HG03045 (cell line): Measurements from ENCODE around the gene ANGEL1.

Experiments
- ATAC-seq: cut with Tn5 transposase; IDR thresholded peaks from one replicate; pipeline ENCODE4 v1.9.1; 2021; ENCODE audit warnings: mild to moderate bottlenecking, moderate library complexity; ENCODE audit not compliant: unreplicated experiment

ANGEL1 gene, protein sequence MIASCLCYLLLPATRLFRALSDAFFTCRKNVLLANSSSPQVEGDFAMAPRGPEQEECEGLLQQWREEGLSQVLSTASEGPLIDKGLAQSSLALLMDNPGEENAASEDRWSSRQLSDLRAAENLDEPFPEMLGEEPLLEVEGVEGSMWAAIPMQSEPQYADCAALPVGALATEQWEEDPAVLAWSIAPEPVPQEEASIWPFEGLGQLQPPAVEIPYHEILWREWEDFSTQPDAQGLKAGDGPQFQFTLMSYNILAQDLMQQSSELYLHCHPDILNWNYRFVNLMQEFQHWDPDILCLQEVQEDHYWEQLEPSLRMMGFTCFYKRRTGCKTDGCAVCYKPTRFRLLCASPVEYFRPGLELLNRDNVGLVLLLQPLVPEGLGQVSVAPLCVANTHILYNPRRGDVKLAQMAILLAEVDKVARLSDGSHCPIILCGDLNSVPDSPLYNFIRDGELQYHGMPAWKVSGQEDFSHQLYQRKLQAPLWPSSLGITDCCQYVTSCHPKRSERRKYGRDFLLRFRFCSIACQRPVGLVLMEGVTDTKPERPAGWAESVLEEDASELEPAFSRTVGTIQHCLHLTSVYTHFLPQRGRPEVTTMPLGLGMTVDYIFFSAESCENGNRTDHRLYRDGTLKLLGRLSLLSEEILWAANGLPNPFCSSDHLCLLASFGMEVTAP

DNA sequence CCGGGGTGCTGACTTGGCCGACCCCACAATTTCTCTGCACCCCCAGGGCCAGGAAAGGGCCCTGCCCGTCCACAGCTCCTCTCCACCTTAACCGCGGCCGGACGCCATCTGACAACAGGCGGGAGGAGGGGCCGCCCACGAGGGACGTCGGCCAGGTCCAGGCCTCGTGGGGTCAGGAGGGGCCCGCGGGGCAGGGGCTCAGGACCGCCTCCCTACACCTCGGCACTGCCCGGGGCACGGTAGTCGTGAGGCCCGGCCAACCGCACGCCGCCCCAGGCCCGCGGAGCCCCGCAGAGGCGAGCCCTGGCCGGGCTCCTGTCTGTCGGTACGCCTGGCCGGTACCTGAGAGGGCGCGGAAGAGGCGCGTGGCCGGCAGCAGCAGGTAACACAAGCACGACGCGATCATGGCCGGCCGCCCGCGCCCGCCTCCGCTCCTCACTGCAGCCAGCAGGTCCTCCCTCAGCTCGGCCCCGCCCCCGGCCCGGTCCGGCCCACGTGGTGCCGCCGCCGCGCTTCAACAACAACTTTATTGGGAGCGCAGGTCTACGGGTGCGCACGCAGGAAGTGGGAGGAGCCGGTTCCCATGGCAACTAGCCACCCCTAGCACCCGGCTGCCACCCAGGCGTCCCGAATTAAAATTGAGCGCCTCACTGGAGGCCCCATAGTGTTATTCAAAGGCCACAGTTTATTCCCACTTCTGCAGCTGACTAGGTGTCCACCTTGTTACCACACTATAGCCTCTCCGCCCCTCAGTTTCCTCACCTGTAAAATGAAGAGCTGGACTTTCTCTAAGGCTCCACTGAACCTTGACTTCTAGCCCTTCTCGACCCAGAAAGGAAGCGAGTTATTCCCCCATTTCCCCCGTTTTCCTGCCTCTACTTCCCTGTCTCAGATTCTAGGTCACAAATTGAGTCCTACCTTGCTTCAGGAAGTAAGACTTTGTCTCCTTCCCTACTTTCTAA lies at the start of gene ANGEL1:
ANGEL1 (minus strand) TSS at position 461 of the 962 bp plus-strand sequence; CDS start at position 406, 55 bp downstream.
- ATAC-seq: peak; percentile 89

GRCh38 chr14:76861574-76862255 lies 49.0 kb upstream of the ANGEL1 start:
- ATAC-seq: no peak

DNA sequence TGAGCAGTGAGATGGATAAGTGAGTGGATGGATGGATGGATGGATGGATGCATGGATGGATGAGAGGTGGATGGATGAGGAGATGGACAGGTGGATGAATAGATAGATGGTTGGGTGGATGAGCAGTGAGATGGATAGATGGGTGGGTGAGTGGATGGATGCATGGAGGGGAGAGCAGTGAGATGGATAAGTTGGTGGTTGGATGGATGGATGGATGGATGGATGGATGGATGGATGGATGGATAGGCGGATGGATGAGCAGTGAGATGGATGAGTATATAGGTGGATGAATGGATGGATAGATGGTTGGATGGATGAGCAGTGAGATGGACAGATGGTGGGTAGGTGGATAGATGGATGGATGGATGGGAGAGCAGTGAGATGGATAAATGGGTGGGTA lies 44.1 kb upstream of the ANGEL1 start:
- no peak for ATAC-seq

DNA sequence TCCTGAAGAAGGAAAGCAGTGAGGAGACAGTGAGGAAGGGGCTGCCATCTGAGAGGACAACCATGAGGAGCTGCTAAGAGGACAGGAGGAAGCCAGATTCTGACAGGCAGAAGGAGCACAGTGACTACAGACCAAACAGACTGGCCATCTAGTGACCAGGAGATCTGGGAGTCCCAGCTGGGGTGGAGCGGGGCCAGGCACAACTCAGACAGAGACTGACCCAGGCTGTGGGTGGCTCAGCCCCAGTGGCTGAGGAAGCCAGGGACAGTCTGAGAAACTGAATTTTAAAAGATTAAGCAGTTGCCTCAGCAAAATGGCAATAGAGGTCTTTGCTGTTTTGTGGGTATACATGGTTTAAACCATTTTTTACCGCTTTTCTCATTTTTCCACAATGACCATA lies 42.4 kb upstream of the ANGEL1 start:
- no peak for ATAC-seq

- no peak for ATAC-seq
Measured at GRCh38 chr14:76848879-76849278, 36.2 kb upstream of the ANGEL1 start.

DNA sequence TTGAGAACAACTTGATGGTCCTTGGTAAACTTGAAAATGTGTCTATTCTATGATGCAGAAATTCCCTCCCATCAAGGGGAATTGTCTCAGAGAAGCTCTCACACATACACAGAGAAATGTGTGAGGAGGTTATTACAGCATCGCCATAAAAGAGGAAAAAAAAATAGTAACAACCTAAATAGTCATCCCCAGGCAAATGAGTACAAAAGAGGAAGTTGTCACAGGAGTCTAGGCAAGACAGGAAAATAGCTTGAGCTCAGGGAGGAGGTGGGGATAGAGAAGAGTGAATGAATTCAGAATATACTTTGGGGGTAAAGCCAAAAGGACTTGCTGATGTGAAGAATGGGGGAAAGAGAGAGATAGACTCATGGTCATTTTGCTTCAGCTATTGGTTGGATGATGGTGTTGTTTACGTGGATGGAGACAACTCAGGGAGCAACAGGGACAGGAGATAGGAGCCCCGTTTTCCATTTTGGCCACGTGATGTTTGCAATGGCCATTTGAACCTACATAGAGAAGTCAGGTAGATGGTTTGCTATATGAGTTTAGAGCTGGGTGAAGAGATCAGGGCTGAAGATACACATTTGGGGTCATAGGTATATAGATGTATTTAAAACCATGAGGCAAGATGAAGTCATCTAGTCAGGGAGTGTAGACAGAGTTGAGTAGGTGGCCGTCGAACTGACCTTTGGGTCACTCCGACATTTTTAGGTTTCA lies 33.8 kb upstream of the ANGEL1 start:
- no peak for ATAC-seq

DNA sequence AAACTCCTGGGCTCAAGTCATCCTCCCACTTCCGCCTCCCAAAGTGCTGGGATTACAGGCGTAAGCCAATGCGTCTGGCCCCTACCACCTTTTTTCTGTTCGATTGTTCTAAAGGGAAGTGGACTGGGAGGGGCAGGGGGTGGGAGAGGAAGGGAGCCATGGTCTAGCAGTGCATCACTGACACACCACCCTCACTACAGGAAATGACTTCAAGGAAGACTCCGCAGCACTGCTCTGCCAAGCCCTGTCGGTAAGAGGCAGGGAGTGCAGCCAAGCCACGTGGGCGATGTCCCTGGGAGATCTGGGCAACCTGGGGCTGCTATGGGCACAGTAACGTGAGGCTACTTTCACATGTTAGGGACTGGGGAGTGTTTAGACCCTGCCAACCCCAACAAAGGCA lies 31.5 kb upstream of the ANGEL1 start:
- no peak for ATAC-seq

GRCh38 chr14:76842414-76842813 lies 29.7 kb upstream of the ANGEL1 start:
- no peak for ATAC-seq

DNA sequence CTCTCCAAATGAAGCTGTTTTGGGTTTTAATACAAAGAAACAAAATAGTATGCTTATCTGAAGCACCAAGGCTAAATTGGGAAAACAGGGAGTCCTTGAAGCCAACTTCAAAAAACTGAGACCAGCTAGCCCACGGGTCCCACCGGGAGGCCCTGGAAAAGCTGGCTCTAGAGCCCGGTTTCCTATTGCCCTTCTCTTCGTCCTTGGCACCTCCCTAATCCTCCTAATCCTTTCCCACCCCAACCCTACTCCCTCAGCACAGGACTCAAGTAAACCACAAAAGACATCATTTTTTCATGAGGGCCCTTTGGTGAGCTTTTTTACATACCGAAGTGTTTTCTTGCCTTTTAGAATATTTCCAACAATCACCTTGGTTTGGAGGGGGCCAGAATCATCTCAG lies 24.8 kb upstream of the ANGEL1 start:
- no peak for ATAC-seq

DNA sequence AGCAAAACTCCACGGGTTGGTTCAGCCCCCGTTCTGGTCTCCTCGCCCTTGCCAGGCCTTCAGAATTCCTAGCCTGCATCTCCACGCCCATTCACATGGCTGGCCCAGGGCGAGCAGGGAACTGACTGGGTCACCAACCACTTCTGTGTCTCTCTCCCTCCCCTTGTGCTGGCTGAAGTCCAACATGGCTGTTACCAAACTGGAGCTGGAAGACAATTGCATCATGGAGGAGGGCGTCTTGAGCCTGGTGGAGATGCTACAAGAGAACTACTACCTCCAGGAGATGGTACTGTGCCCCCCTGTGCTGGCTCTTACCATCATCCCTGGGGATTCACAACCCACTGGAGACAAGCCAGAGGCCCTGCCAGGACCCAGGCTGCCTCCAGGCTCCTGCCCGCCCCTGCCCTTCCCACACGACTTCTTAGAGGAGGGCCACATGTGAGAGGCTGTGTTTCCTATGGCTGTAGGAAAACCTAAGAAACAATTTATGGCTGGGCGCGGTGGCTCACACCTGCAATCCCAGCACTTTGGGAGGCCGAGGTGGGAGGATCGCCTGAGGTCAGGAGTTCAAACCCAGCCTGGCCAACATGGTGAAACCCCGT lies 23.4 kb upstream of the ANGEL1 start:
- ATAC-seq: no peak

- ATAC-seq: no peak
Measured at GRCh38 chr14:76834241-76834661, 21.6 kb upstream of the ANGEL1 start.

- no peak for ATAC-seq
Measured at GRCh38 chr14:76833011-76833410, 20.3 kb upstream of the ANGEL1 start.

GRCh38 chr14:76832503-76832988 lies 19.9 kb upstream of the ANGEL1 start:
- ATAC-seq: no peak

GRCh38 chr14:76830556-76830955 lies 17.9 kb upstream of the ANGEL1 start:
- ATAC-seq: no peak

DNA sequence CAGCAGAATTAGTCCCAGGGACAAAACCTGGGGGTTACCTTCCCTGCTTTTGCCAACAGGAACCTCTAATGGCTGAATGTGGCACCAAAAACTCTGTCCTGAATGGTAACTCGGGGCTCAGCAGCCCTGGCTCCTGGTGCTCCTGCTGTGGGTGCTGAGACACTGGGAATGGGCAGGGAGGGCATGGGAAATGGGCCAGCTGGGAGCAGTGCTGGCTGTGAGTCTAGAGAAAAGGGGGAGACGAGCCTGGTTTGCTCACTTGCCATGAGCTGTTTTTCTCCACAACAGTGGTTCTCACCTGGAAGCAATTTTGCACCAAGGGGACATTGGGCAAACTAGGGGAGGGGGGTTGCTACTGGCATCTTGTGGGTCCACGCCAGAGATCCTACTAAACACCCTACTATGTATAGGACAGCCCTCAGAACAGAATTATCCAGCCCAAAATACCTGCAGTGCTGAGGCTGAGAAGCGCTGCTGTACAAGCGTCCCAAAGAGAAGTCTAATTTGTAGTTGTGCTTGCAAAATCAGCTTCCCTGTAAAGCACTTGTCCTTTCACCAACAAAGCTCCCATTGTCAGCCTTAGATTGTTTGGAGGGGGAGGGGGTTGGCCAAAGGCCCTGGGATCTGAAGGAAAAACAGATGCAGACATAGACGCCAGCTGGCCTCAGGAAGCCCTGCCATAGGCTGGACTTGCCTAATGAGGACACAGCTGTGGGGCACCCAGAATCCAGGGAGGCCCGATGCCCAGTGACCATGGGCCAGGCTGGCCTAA lies 17.2 kb upstream of the ANGEL1 start:
- no peak for ATAC-seq

GRCh38 chr14:76829013-76829365 lies 16.3 kb upstream of the ANGEL1 start:
- no peak for ATAC-seq

- no peak for ATAC-seq
Measured at GRCh38 chr14:76828339-76829012, 15.8 kb upstream of the ANGEL1 start.

GRCh38 chr14:76827696-76828296 lies 15.1 kb upstream of the ANGEL1 start:
- ATAC-seq: no peak
